Kidney epithelial cell (primary cell): ENCODE data around the gene CTBP1. TPM values are rescaled to one million over a fixed set of nuclear protein-coding genes. Genes with fewer than 3 reads are reported as not detected.

ENCODE experiments used
- DNase-seq: peaks from one replicate; pipeline ENCODE4 v3.0.0-alpha.2; 2010; ENCODE audit warnings: low read depth
- H3K27me3 ChIP-seq: 2 replicates; pipeline ENCODE4 v1.6.0; 2011; ENCODE audit warnings: low read length; ENCODE audit not compliant: control insufficient read depth, insufficient read depth
- H3K36me3 ChIP-seq: 2 replicates; pipeline ENCODE4 v1.5.1; 2011; ENCODE audit warnings: low read length; ENCODE audit not compliant: control insufficient read depth, insufficient read depth
- H3K4me3 ChIP-seq: 2 replicates; pipeline ENCODE4 v1.5.1; 2011; ENCODE audit warnings: low read depth, mild to moderate bottlenecking, control low read depth, low read length
- CTCF ChIP-seq: IDR thresholded peaks from 2 replicates; pipeline ENCODE4 v1.5.1; 2011; ENCODE audit warnings: mild to moderate bottlenecking, moderate library complexity, low read length, control low read depth, inconsistent platforms; ENCODE audit not compliant: insufficient read depth, poor library complexity, severe bottlenecking
- total RNA-seq: library from RNA; depleted of rRNA; stranded (reverse); fragments of >200 nt; gene quantifications from 2 replicates; pipeline ENCODE4 v1.2.3, GENCODE V29; 2015

CTBP1 gene
- total RNA-seq, 1 donor from 2014 or later = 170 TPM

- H3K27me3 ChIP-seq = no peaks in the 10 kb centered on the region
- TF ChIP-seq CTCF = no peak
- no peak overlapping the region for H3K4me3 ChIP-seq
- peaks cover under 1% of the 10 kb centered on the region for H3K36me3 ChIP-seq
- DNase-seq = no peak
Observed at GRCh38 chr4:1222036-1222789, 26.7 kb downstream of the CTBP1 start.

GRCh38 chr4:1221155-1221870, 27.6 kb downstream of the CTBP1 start:
- no peak overlapping the region for H3K4me3 ChIP-seq
- DNase-seq = no peak
- no peak for TF ChIP-seq CTCF
- peaks cover under 1% of the 10 kb centered on the region for H3K36me3 ChIP-seq
- H3K27me3 ChIP-seq = no peaks in the 10 kb centered on the region

DNA sequence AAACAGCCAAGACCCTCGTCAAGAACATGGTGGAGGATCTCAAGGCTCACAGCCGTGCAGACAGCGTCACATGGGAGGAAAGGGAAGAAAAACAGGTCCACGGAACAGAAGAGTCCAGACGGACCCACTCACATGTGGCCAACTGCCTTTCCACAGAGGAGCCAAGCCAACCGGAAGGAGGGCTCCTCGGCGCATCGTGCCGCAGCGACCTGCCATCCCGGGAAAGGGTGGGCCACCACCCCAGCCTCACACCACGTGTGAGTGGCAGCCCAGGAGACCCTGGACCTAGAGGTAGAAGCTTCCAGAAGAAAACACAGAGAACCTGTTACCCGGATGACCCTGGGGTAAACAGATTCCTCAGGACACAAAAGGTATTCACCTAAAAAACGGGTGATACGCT, 28.4 kb downstream of the CTBP1 start:
- Histone ChIP-seq H3K36me3 (peaks cover 2% of the 10 kb centered on the region), H3K4me3 (no peak overlapping the region), H3K27me3 (no peaks in the 10 kb centered on the region)
- no peak for TF ChIP-seq CTCF
- no peak for DNase-seq

DNA sequence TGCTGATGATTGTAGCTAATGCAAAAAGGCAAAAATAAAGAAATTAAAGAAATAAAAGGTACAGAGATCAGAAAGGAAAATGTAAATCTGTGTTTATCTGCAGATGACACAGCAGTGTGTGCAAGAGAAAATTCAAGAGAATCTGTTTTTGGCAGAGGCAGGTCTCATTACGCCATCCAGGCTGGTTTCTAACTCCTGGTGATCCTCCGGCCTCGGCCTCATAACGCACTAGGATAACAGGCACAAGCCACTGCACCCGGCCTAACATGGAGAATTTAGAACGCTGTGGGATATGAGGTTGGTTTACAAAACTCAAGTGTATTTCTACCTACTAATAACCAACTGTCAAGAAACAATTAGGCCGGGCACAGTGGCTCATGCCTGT, 29.4 kb downstream of the CTBP1 start:
- H3K36me3 ChIP-seq = peaks cover 2% of the 10 kb centered on the region
- no peak overlapping the region for H3K4me3 ChIP-seq
- TF ChIP-seq CTCF = no peak

DNA sequence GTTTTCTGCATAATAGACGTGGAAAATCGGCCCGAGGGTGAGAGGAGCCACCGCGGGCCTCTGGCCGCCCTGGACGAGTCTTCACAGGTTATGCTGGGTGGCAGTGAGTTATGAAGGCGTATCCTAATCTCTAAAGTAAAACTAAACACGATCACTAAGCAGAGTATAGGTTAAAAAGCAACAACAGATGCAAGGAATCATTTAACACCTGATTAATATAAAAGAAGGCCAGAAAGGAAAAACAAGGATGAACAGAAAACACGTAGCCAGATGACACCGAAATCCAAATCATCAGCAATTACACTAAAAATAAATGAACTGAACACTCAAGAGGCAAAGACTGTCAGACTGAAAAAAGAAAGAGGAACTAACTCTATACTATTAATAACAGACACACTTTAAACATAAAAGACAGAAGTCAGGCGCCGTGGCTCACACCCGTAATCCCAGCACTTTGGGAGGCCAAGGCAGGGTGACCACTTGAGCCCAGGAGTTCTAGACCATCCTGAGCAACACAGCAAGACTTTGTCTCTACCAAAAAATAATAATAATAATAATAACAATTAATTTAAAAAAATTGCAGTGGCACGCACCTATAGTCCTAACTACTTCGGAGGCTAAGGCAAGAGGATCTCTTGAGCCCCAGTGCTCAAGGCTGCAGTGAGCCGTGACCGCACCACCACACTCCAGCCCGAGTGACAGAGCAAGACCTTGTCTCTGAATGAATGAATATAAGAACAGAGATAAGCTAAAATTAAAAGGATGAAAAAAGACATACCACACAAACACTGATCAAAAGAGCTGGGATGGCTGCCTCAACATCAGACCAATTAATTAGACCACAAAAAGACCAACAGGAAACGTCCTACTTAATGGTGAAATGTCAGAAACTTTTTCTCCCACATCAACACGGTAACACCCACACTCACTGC, 30.0 kb downstream of the CTBP1 start:
- no peak overlapping the region for H3K4me3 ChIP-seq
- H3K27me3 ChIP-seq = no peaks in the 10 kb centered on the region
- H3K36me3 ChIP-seq = peaks cover 2% of the 10 kb centered on the region
- DNase-seq = no peak
- no peak for TF ChIP-seq CTCF

More for the DNA sequence above, 29.4 kb downstream of the CTBP1 start:
- H3K27me3 ChIP-seq = no peaks in the 10 kb centered on the region
- no peak for DNase-seq
